HEK293 (cell line): ENCODE results near the gene C20orf204.

ENCODE experiments used
- CTCF ChIA-PET: fragments of 350-600 bp; formaldehyde crosslinking; extraction: SDS; loops from one replicate; lab custom pipeline; 2021; ENCODE audit warnings: antibody characterized with exemption; lab: Yijun Ruan, JAX
- POLR2A ChIA-PET: fragments of 300-600 bp; formaldehyde crosslinking; extraction: SDS; loops from one replicate; lab custom pipeline; 2020; ENCODE audit warnings: antibody characterized with exemption, inconsistent platforms; lab: Yijun Ruan, JAX
- H3K27ac ChIP-seq: fragments of 200-500 bp; sonication (Bioruptor generic); 2 replicates; pipeline ENCODE4 v1.5.1; 2014; ENCODE audit warnings: low read depth, low read length, control low read depth, inconsistent platforms; ENCODE audit errors: extremely low read depth
- H3K36me3 ChIP-seq, 2 experiments: fragments of 200-500 bp in 1 of 2; sonication (Bioruptor generic) in 1 of 2; 1 replicate in 1 of 2; 2 replicates in 1 of 2; pipeline ENCODE4 v1.5.1; 2014 to 2017; ENCODE audit warnings: inconsistent platforms in 2 of 2, low read length in 2 of 2; ENCODE audit not compliant: control insufficient read depth in 2 of 2, insufficient read depth in 1 of 2
- H3K4me1 ChIP-seq: fragments of 200-500 bp; sonication (Bioruptor generic); 2 replicates; pipeline ENCODE4 v1.5.1; 2014; ENCODE audit warnings: mild to moderate bottlenecking, low read length, inconsistent platforms; ENCODE audit not compliant: control insufficient read depth, insufficient read depth
- H3K4me3 ChIP-seq: 2 replicates; pipeline ENCODE4 v1.5.1; 2011; ENCODE audit warnings: low read depth, mild to moderate bottlenecking, control low read depth, low read length, moderate library complexity
- H3K9me3 ChIP-seq: fragments of 200-500 bp; sonication (Bioruptor generic); 2 replicates; pipeline ENCODE4 v1.5.1; 2014; ENCODE audit warnings: low read depth, low read length, inconsistent platforms; ENCODE audit not compliant: control insufficient read depth, insufficient read depth
- BCL11A ChIP-seq: fragments of 450-650 bp; formaldehyde crosslinking; IDR thresholded peaks from 2 replicates; pipeline ENCODE4 v1.5.1; 2016; ENCODE audit warnings: low read depth, missing biosample characterization, missing genetic modification characterization
- GLIS1 ChIP-seq: fragments of 450-650 bp; formaldehyde crosslinking; IDR thresholded peaks from 2 replicates; pipeline ENCODE4 v1.5.1; 2016; ENCODE audit warnings: missing biosample characterization, missing genetic modification characterization
- HOXA7 ChIP-seq: sonication (generic); formaldehyde crosslinking; IDR thresholded peaks from 2 replicates; pipeline ENCODE4 v1.8.1; 2022; ENCODE audit warnings: missing genetic modification reagents, borderline replicate concordance
- KLF8 ChIP-seq: fragments of 450-650 bp; formaldehyde crosslinking; IDR thresholded peaks from 2 replicates; pipeline ENCODE4 v1.5.1; 2016; ENCODE audit warnings: missing biosample characterization, missing genetic modification characterization
- MEIS1 ChIP-seq: sonication (generic); formaldehyde crosslinking; IDR thresholded peaks from 2 replicates; pipeline ENCODE4 v1.8.1; 2022; ENCODE audit warnings: missing genetic modification reagents, mild to moderate bottlenecking, borderline replicate concordance
- PRDM1 ChIP-seq: fragments of 450-650 bp; formaldehyde crosslinking; IDR thresholded peaks from 2 replicates; pipeline ENCODE4; 2016; ENCODE audit warnings: missing biosample characterization, missing genetic modification characterization
- SP2 ChIP-seq: fragments of 450-650 bp; formaldehyde crosslinking; IDR thresholded peaks from 2 replicates; pipeline ENCODE4 v1.5.1; 2016; ENCODE audit warnings: missing biosample characterization, missing genetic modification characterization
- WT1 ChIP-seq: fragments of 450-650 bp; formaldehyde crosslinking; IDR thresholded peaks from 2 replicates; pipeline ENCODE4 v1.5.1; 2016; ENCODE audit warnings: missing biosample characterization, missing genetic modification characterization
- ZBTB8A ChIP-seq: fragments of 450-650 bp; formaldehyde crosslinking; IDR thresholded peaks from 2 replicates; pipeline ENCODE4 v1.5.1; 2016; ENCODE audit warnings: missing biosample characterization, missing genetic modification characterization
- ZFHX2 ChIP-seq: fragments of 450-650 bp; formaldehyde crosslinking; conservative IDR thresholded peaks from 2 replicates; pipeline ENCODE4 v1.5.1; 2016; ENCODE audit warnings: missing biosample characterization, missing genetic modification characterization
- ZIC2 ChIP-seq: fragments of 450-650 bp; formaldehyde crosslinking; IDR thresholded peaks from 2 replicates; pipeline ENCODE4 v1.5.1; 2016; ENCODE audit warnings: missing biosample characterization, missing genetic modification characterization
- ZNF138 ChIP-seq: fragments of 450-650 bp; formaldehyde crosslinking; IDR thresholded peaks from 2 replicates; pipeline ENCODE4 v1.5.1; 2016; ENCODE audit warnings: missing biosample characterization, missing genetic modification characterization, borderline replicate concordance
- ZNF223 ChIP-seq: fragments of 450-650 bp; formaldehyde crosslinking; IDR thresholded peaks from 2 replicates; pipeline ENCODE4 v1.5.1; 2016; ENCODE audit warnings: missing biosample characterization, missing genetic modification characterization
- ZNF302 ChIP-seq: fragments of 450-650 bp; formaldehyde crosslinking; IDR thresholded peaks from 2 replicates; pipeline ENCODE4 v1.5.1; 2016; ENCODE audit warnings: missing biosample characterization, missing genetic modification characterization, low read depth
- ZNF621 ChIP-seq: fragments of 450-650 bp; formaldehyde crosslinking; IDR thresholded peaks from 2 replicates; pipeline ENCODE4 v1.5.1; 2017; ENCODE audit warnings: missing biosample characterization, missing genetic modification characterization
- ZNF623 ChIP-seq: fragments of 450-650 bp; formaldehyde crosslinking; IDR thresholded peaks from 2 replicates; pipeline ENCODE4 v1.5.1; 2016; ENCODE audit warnings: missing biosample characterization, missing genetic modification characterization
- ZNF76 ChIP-seq: fragments of 450-650 bp; formaldehyde crosslinking; IDR thresholded peaks from 2 replicates; pipeline ENCODE4; 2016; ENCODE audit warnings: low read depth, missing biosample characterization, missing genetic modification characterization, borderline replicate concordance
- ZNF777 ChIP-seq: fragments of 450-650 bp; formaldehyde crosslinking; IDR thresholded peaks from 2 replicates; pipeline ENCODE4 v1.5.1; 2017; ENCODE audit warnings: missing biosample characterization, missing genetic modification characterization, borderline replicate concordance
- ZNF837 ChIP-seq: fragments of 450-650 bp; formaldehyde crosslinking; IDR thresholded peaks from 2 replicates; pipeline ENCODE4 v1.5.1; 2016; ENCODE audit warnings: missing biosample characterization, missing genetic modification characterization
- ZSCAN30 ChIP-seq: fragments of 450-650 bp; IDR thresholded peaks from 2 replicates; pipeline ENCODE4 v1.5.1; 2018; ENCODE audit warnings: missing biosample characterization, mild to moderate bottlenecking, missing genetic modification characterization, moderate library complexity
- TF ChIP-seq, protein P1 (sequence below): fragments of 450-650 bp; formaldehyde crosslinking; IDR thresholded peaks from 2 replicates; pipeline ENCODE4 v1.5.1; 2016; ENCODE audit warnings: missing biosample characterization, missing genetic modification characterization
- TF ChIP-seq, protein P2 (sequence below): fragments of 450-650 bp; formaldehyde crosslinking; IDR thresholded peaks from 2 replicates; pipeline ENCODE4 v1.5.1; 2016; ENCODE audit warnings: missing biosample characterization, missing genetic modification characterization
- TF ChIP-seq, protein P3 (sequence below): fragments of 450-650 bp; formaldehyde crosslinking; IDR thresholded peaks from 2 replicates; pipeline ENCODE4 v1.5.1; 2016; ENCODE audit warnings: missing biosample characterization, missing genetic modification characterization

C20orf204 gene

DNA sequence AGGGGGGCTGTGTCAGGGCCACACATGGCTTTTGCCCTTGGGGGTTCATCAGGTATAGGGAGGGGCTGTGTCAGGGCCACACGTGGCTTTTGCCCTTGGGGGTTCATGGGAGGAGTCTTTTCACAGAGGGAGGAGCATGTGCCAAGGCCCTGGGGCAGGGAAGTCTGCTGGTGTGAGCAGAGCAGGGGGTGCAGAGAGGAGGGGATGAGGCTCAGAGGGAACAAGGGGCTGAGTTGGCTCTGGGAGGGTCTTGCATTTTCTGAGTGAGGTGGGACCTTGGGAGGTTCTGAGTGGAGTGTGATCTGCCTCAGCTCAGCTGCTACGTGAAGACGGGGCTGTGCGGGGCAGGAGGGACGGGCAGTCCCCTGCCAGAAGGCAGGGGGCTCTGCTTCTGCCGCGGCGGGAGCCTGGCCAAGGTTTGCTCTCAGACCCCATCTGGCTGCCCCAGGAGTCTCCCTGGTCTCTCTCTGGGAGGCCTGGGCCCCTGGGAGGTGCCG lies 19.5 kb downstream of the C20orf204 start:
- H3K4me3 ChIP-seq = no peak overlapping the region
- TF ChIP-seq ZIC2 (tag by site-specific recombination) = 0 out of 2 replicates have a peak, but pooled peaks have one; percentile 27
- no peak for TF ChIP-seq BCL11A (tag by site-specific recombination)
- TF ChIP-seq, protein P1, sequence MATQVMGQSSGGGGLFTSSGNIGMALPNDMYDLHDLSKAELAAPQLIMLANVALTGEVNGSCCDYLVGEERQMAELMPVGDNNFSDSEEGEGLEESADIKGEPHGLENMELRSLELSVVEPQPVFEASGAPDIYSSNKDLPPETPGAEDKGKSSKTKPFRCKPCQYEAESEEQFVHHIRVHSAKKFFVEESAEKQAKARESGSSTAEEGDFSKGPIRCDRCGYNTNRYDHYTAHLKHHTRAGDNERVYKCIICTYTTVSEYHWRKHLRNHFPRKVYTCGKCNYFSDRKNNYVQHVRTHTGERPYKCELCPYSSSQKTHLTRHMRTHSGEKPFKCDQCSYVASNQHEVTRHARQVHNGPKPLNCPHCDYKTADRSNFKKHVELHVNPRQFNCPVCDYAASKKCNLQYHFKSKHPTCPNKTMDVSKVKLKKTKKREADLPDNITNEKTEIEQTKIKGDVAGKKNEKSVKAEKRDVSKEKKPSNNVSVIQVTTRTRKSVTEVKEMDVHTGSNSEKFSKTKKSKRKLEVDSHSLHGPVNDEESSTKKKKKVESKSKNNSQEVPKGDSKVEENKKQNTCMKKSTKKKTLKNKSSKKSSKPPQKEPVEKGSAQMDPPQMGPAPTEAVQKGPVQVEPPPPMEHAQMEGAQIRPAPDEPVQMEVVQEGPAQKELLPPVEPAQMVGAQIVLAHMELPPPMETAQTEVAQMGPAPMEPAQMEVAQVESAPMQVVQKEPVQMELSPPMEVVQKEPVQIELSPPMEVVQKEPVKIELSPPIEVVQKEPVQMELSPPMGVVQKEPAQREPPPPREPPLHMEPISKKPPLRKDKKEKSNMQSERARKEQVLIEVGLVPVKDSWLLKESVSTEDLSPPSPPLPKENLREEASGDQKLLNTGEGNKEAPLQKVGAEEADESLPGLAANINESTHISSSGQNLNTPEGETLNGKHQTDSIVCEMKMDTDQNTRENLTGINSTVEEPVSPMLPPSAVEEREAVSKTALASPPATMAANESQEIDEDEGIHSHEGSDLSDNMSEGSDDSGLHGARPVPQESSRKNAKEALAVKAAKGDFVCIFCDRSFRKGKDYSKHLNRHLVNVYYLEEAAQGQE = no peak
- TF ChIP-seq, protein P2, sequence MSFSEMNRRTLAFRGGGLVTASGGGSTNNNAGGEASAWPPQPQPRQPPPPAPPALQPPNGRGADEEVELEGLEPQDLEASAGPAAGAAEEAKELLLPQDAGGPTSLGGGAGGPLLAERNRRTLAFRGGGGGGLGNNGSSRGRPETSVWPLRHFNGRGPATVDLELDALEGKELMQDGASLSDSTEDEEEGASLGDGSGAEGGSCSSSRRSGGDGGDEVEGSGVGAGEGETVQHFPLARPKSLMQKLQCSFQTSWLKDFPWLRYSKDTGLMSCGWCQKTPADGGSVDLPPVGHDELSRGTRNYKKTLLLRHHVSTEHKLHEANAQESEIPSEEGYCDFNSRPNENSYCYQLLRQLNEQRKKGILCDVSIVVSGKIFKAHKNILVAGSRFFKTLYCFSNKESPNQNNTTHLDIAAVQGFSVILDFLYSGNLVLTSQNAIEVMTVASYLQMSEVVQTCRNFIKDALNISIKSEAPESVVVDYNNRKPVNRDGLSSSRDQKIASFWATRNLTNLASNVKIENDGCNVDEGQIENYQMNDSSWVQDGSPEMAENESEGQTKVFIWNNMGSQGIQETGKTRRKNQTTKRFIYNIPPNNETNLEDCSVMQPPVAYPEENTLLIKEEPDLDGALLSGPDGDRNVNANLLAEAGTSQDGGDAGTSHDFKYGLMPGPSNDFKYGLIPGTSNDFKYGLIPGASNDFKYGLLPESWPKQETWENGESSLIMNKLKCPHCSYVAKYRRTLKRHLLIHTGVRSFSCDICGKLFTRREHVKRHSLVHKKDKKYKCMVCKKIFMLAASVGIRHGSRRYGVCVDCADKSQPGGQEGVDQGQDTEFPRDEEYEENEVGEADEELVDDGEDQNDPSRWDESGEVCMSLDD (tag by site-specific recombination) = 0 out of 2 replicates have a peak, but pooled peaks have one; percentile 60
- TF ChIP-seq ZNF623 (tag by site-specific recombination) = peak; percentile 99
- TF ChIP-seq MEIS1 (CRISPR knock-in tag) = no peak
- TF ChIP-seq, all 188 proteins: peak for 3
- Histone ChIP-seq H3K27ac (no peak overlapping the region), H3K4me1 (no peaks in the 10 kb centered on the region), H3K9me3 (no peaks in the 10 kb centered on the region), H3K36me3 (no peaks in the 10 kb centered on the region)
- ChIA-PET POLR2A (interaction anchor here (0.7 to 1.0 kb wide), 2 partner anchors 16 to 158 kb away, joined by 4 to 5 read pairs; no protein-coding TSS in a partner anchor), CTCF (interaction anchor here (0.7 to 3.0 kb wide), 5 partner anchors 16 to 300 kb away, joined by 3 to 19 read pairs (median 4); partner anchors contain the start of genes C20orf204 and PRPF6)

DNA sequence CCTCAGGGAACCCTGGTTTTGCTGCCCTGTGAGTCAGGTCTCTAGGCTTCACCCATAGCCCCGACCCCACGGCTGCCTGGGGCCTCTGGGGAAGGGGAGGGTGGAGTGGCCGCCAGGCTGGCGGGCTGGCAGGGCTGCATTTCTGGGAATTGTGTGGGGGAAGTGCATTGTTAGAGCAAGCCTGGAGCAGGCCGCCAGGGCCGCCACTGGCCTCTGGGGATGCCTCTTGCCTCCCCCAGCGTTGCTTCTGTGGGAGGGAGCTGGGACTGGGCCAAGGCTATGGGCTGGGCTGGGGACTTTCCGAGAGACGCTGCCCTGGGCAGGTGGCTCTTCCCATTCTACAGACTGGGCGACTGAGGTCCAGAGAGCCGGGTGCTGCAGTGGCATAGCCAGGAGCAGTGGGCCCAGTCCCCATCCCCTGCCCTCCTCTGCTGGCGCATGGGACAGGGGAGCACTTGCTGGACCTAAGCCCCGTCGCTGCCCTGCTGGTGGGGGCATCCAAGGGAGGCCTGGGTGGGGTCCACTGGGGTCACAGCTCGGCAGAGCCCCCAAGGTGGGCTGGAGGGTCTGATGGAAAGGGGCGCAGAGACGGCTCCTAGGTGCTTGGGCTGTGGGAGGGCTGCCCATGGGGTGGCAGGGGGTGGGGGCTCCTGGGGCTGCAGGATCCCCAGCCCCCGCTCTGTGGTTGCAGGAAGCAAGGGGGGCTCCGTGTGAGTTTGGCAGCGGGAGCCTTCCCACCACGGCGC lies 20.1 kb downstream of the C20orf204 start:
- no peaks in the 10 kb centered on the region for H3K9me3 ChIP-seq
- H3K27ac ChIP-seq = no peak overlapping the region
- H3K4me3 ChIP-seq = no peak overlapping the region
- CTCF ChIA-PET = interaction anchor here (0.6 to 2.8 kb wide), 4 partner anchors 16 to 280 kb away, joined by 3 to 39 read pairs (median 5); no protein-coding TSS in a partner anchor
- H3K4me1 ChIP-seq = no peaks in the 10 kb centered on the region
- no peaks in the 10 kb centered on the region for H3K36me3 ChIP-seq
- POLR2A ChIA-PET = no interaction called here
- TF ChIP-seq, protein P2 (tag by site-specific recombination) = peak; percentile 26; the same call in 1 of the 2 replicates
- TF ChIP-seq HOXA7 = no peak
- TF ChIP-seq, protein P3, sequence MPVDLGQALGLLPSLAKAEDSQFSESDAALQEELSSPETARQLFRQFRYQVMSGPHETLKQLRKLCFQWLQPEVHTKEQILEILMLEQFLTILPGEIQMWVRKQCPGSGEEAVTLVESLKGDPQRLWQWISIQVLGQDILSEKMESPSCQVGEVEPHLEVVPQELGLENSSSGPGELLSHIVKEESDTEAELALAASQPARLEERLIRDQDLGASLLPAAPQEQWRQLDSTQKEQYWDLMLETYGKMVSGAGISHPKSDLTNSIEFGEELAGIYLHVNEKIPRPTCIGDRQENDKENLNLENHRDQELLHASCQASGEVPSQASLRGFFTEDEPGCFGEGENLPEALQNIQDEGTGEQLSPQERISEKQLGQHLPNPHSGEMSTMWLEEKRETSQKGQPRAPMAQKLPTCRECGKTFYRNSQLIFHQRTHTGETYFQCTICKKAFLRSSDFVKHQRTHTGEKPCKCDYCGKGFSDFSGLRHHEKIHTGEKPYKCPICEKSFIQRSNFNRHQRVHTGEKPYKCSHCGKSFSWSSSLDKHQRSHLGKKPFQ (tag by site-specific recombination) = no peak
- TF ChIP-seq SP2 (tag by site-specific recombination) = 0 out of 2 replicates have a peak, but pooled peaks have one; percentile 12
- TF ChIP-seq GLIS1 (tag by site-specific recombination) = peak; percentile 98
- no peak for TF ChIP-seq ZNF621 (tag by site-specific recombination)
- TF ChIP-seq ZNF138 (tag by site-specific recombination) = no peak
- TF ChIP-seq ZNF837 (tag by site-specific recombination) = no peak
- peak; percentile 23; the same call in 1 of the 2 replicates for TF ChIP-seq WT1 (tag by site-specific recombination)
- no peak for TF ChIP-seq PRDM1 (tag by site-specific recombination)
- peak; percentile 45 for TF ChIP-seq ZBTB8A
- no peak for TF ChIP-seq ZNF76 (tag by site-specific recombination)
- TF ChIP-seq ZFHX2 (tag by site-specific recombination) = peak; percentile 80
- no peak for TF ChIP-seq ZNF223
- TF ChIP-seq ZSCAN30 = 0 out of 2 replicates have a peak, but pooled peaks have one; percentile 18
- no peak for TF ChIP-seq ZNF302 (tag by site-specific recombination)
- 0 out of 2 replicates have a peak, but pooled peaks have one; percentile 27 for TF ChIP-seq KLF8 (tag by site-specific recombination)
- no peak for TF ChIP-seq ZNF777 (tag by site-specific recombination)
